Tibial nerve (tissue), 3 donors: ENCODE results near the gene PHKB.

Experiments
- POLR2A ChIP-seq, 2 donors: fragments of 450-650 bp; IDR thresholded peaks; one replicate each; pipeline ENCODE4 v1.6.1; 2017; ENCODE audit warnings: antibody characterized with exemption in 2 of 2, mild to moderate bottlenecking in 2 of 2, moderate library complexity in 2 of 2
- TF ChIP-seq, protein P1 (sequence below), 5 experiments: fragments of 200-600 bp in 3 of 5; fragments of 450-650 bp in 2 of 5; sonication (generic) in 3 of 5; IDR thresholded peaks; one replicate each; pipeline ENCODE4 v1.5.1; 2016 to 2019; ENCODE audit warnings: antibody characterized with exemption in 5 of 5, mild to moderate bottlenecking in 3 of 5, moderate library complexity in 2 of 5

DNA sequence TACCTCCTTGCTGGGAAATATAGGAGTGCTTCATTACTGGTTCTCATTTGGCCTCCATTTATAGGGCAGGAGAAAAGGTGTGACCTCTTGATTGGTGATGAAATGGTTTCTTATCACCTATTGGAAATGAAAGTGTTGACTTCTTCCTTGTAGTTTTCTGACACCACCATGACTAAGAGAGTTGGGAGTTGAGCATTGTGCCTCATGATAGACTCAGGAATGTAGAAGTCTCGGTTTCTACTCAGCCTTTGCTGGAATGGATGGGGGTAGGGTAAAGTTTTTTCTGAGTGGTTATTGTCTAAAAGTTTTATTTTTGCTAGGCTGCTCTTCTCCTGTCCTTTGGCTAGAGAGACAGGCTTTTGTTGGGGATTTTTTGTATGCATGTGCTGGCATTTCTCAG is 117.4 kb downstream of the PHKB start:
- no peak for TF ChIP-seq POLR2A (IDR thresholded peaks at IDR 0.05)
- TF ChIP-seq, protein P1, sequence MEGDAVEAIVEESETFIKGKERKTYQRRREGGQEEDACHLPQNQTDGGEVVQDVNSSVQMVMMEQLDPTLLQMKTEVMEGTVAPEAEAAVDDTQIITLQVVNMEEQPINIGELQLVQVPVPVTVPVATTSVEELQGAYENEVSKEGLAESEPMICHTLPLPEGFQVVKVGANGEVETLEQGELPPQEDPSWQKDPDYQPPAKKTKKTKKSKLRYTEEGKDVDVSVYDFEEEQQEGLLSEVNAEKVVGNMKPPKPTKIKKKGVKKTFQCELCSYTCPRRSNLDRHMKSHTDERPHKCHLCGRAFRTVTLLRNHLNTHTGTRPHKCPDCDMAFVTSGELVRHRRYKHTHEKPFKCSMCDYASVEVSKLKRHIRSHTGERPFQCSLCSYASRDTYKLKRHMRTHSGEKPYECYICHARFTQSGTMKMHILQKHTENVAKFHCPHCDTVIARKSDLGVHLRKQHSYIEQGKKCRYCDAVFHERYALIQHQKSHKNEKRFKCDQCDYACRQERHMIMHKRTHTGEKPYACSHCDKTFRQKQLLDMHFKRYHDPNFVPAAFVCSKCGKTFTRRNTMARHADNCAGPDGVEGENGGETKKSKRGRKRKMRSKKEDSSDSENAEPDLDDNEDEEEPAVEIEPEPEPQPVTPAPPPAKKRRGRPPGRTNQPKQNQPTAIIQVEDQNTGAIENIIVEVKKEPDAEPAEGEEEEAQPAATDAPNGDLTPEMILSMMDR (IDR thresholded peaks at IDR 0.05) = no peak
